Osteoblast (primary cell): ENCODE data around the gene RAD51B. TPM values are rescaled to one million over a fixed set of nuclear protein-coding genes. Genes with fewer than 3 reads are reported as not detected.
"Not testable (repeated sequence)": the region's sequence is repeated elsewhere in the genome, so short reads cannot be mapped to it uniquely, and the experiment has no call there.

Source experiments
- DNase-seq: peaks from one replicate; pipeline ENCODE4 v3.0.0; 2011; ENCODE audit warnings: low spot score, mixed read lengths; ENCODE audit not compliant: insufficient read length; ENCODE audit errors: missing footprints
- H2AFZ ChIP-seq: 2 replicates; pipeline ENCODE4 v1.6.0; 2011; ENCODE audit warnings: mild to moderate bottlenecking, low read length
- H3K27ac ChIP-seq: 2 replicates; pipeline ENCODE4 v1.5.1; 2011; ENCODE audit warnings: mild to moderate bottlenecking, low read depth, low read length, moderate library complexity
- H3K27me3 ChIP-seq: 2 replicates; pipeline ENCODE4 v1.6.0; 2012; ENCODE audit warnings: mild to moderate bottlenecking, control low read depth, inconsistent platforms, low read length, moderate library complexity; ENCODE audit not compliant: insufficient read depth
- H3K36me3 ChIP-seq: 2 replicates; pipeline ENCODE4 v1.5.1; 2011; ENCODE audit warnings: mild to moderate bottlenecking, low read length, control low read depth, moderate library complexity; ENCODE audit not compliant: insufficient read depth
- H3K4me1 ChIP-seq: 2 replicates; pipeline ENCODE4 v1.5.1; 2011; ENCODE audit warnings: mild to moderate bottlenecking, low read length, control low read depth, moderate library complexity; ENCODE audit not compliant: insufficient read depth
- H3K4me2 ChIP-seq: 2 replicates; pipeline ENCODE4 v1.6.0; 2011; ENCODE audit warnings: mild to moderate bottlenecking, low read length; ENCODE audit not compliant: insufficient read depth
- H3K4me3 ChIP-seq: fragments of 200-600 bp; sonication (generic); 3 replicates; pipeline ENCODE4 v1.5.1; 2012; ENCODE audit warnings: mild to moderate bottlenecking, low read length, inconsistent platforms; ENCODE audit not compliant: insufficient read depth
- H3K79me2 ChIP-seq: 2 replicates; pipeline ENCODE4 v1.6.0; 2012; ENCODE audit warnings: mild to moderate bottlenecking, low read length, control low read depth, inconsistent platforms; ENCODE audit not compliant: insufficient read depth
- H3K9me3 ChIP-seq: 2 replicates; pipeline ENCODE4 v1.5.1; 2011; ENCODE audit warnings: low read depth, low read length, control low read depth
- H4K20me1 ChIP-seq: 2 replicates; pipeline ENCODE4 v1.6.0; 2012; ENCODE audit warnings: mild to moderate bottlenecking, low read length, control low read depth; ENCODE audit not compliant: insufficient read depth
- total RNA-seq: library from RNA; depleted of rRNA; stranded (reverse); fragments of >200 nt; gene quantifications from 2 replicates; pipeline ENCODE4 v1.2.3, GENCODE V29; 2012
- TF ChIP-seq, protein P1 (sequence below): IDR thresholded peaks from 2 replicates; pipeline ENCODE4 v1.5.1; 2011; ENCODE audit warnings: mild to moderate bottlenecking, low read depth, low read length, moderate library complexity; ENCODE audit errors: extremely low read depth

RAD51B gene
- total RNA-seq, 1 donor = 13.8 TPM

DNA sequence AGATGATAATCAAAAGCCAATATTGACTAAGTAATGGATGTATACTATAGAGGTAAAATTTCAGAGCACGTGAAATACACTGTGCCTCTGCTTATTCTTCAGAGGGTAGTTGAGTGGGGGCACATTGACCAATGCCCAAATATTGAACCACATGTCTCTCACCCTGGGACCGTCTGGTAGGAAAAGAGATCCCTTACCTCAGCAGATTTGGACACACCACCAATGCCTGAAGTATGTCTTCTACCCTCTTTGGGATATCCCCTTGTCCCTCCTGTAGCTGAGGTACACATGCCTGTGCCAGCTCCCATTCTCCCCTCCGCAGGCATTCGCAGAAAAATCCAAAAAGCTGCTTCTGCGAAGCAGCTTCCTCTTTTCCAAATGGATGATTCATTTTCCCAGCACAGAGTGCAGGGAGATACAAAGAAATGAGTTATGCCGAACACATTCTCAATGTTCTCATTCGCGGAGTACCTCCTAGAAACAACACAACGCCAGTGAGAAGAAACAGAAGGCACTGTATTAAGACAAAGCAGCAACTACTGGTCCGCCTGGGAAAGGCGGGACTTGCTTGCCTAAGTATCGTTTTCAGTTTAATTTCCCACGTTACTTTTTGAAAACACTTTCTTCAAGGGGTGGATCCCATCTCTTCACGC is 3.9 kb upstream of the RAD51B start:
- H3K27me3 ChIP-seq = no peaks in the 10 kb centered on the region
- peaks cover 27% of the 10 kb centered on the region for H3K79me2 ChIP-seq
- peaks cover 22% of the 10 kb centered on the region for H3K4me1 ChIP-seq
- H3K27ac ChIP-seq = peak overlapping the region; percentile 85
- no peaks in the 10 kb centered on the region for H4K20me1 ChIP-seq
- no peaks in the 10 kb centered on the region for H3K9me3 ChIP-seq
- peaks cover 22% of the 10 kb centered on the region for H3K36me3 ChIP-seq
- peak overlapping the region; percentile 90 for H3K4me2 ChIP-seq
- TF ChIP-seq, protein P1, sequence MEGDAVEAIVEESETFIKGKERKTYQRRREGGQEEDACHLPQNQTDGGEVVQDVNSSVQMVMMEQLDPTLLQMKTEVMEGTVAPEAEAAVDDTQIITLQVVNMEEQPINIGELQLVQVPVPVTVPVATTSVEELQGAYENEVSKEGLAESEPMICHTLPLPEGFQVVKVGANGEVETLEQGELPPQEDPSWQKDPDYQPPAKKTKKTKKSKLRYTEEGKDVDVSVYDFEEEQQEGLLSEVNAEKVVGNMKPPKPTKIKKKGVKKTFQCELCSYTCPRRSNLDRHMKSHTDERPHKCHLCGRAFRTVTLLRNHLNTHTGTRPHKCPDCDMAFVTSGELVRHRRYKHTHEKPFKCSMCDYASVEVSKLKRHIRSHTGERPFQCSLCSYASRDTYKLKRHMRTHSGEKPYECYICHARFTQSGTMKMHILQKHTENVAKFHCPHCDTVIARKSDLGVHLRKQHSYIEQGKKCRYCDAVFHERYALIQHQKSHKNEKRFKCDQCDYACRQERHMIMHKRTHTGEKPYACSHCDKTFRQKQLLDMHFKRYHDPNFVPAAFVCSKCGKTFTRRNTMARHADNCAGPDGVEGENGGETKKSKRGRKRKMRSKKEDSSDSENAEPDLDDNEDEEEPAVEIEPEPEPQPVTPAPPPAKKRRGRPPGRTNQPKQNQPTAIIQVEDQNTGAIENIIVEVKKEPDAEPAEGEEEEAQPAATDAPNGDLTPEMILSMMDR = no peak
- peak overlapping the region; percentile 96 for H2AFZ ChIP-seq
- peak; percentile 31 for DNase-seq
- H3K4me3 ChIP-seq = peak overlapping the region; percentile 89

DNA sequence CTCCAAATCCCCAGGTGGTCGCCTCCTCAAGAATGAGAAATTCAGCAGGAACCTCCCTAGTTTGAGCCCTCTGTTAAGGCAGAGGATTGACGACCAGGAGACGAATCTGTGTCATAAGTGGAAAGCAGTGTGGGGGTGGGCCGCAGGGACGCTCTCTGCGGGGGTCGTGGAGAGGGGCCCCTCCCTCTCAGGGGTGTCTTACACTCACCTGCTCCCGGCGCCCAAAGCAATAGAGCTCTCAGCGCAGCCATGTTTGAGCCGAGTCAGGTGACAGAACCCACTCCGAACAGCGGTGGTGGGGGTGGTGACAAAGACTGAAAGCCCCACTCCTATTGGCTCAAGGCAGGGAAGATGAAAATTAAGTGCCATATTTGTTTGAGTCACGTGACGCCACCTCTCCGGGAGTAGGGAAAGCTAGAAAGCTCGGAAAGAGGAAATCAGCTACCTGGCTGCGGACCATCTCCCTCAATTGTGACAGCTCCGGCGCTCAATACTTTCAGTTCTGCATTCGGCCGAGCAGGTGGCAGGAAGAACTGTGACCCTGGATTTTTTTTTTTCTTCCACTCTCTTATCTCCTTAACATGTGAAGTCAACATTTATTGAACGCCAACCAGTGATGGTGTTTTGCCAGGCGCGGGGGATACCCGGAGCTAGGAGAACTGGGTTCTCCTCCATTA is 3.1 kb upstream of the RAD51B start, which contains the start of gene ZFYVE26:
Gene ZFYVE26, minus strand, starts transcription at position 265 of the 677 bp plus-strand sequence. CDS start 627 bp downstream, outside the sequence.
- peaks cover 25% of the 10 kb centered on the region for H3K4me1 ChIP-seq
- no peaks in the 10 kb centered on the region for H4K20me1 ChIP-seq
- TF ChIP-seq, protein P1 = no peak
- peak within 1 kb of the TSS; percentile 96 for H2AFZ ChIP-seq
- H3K4me3 ChIP-seq = peak within 1 kb of the TSS; percentile 89
- peaks cover 18% of the 10 kb centered on the region for H3K36me3 ChIP-seq
- peak within 1 kb of the TSS; percentile 85 for H3K27ac ChIP-seq
- no peaks in the 10 kb centered on the region for H3K27me3 ChIP-seq
- peak within 1 kb of the TSS; percentile 90 for H3K4me2 ChIP-seq
- H3K79me2 ChIP-seq = peaks cover 27% of the 10 kb centered on the region
- DNase-seq = peak; percentile 94
- no peaks in the 10 kb centered on the region for H3K9me3 ChIP-seq

DNA sequence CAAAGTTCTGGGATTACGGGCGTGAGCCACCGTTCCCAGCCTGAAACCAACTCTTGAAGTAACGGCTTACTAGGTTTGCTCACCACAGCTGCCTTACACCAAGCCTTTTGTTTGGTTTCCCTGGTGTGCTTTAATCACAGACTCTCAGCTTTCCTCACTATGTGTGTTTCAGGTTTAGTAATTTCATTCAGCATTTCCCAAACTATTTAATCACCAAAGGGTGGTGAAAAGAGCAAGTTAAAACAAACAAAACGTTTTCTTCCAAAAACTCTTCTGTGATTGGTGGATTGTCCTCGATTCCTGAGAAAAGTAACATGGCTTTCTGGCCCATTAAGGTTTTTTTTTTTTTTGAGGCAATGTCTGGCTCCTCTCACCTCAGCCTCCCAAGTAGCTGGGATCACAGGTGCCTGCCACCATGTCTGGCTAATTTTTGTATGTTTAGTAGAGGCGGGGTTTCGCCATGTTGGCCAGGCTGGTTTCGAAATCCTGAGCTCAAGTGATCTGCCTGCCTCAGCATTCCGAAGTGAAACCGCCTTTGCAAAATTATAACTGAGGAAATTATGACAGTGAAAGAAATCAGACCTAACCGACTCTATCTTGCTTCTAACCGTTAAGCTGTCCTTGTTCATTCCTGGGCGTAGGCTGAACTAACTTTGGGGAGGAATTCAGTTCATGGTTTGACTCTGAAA is 1.7 kb upstream of the RAD51B start:
- no peak overlapping the region for H3K27ac ChIP-seq
- no peaks in the 10 kb centered on the region for H3K27me3 ChIP-seq
- no peak overlapping the region for H3K4me3 ChIP-seq
- no peaks in the 10 kb centered on the region for H4K20me1 ChIP-seq
- H3K4me1 ChIP-seq = peaks cover 25% of the 10 kb centered on the region
- peaks cover 24% of the 10 kb centered on the region for H3K79me2 ChIP-seq
- peaks cover 10% of the 10 kb centered on the region for H3K36me3 ChIP-seq
- H3K9me3 ChIP-seq = no peaks in the 10 kb centered on the region
- no peak overlapping the region for H2AFZ ChIP-seq
- DNase-seq = no peak
- H3K4me2 ChIP-seq = no peak overlapping the region
- TF ChIP-seq, protein P1 = no peak

DNA sequence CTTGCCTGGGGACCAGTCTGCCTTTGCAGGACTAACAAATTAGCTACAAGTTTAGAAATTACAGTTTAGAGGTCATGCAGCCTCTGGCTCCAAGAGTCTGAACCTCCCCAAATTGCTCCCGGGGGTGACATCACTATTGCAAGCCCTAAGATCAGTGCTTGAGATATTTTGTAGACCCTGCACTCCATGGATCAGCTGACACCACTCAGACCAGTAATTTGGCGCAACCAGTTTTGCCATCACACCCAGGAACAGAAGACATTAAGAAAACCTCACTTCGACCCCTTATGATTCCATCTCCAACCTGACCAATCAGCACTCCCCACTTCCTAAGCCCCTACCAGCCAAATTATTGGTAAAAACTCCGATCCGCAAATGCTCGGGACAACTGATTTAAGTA is 1.1 kb upstream of the RAD51B start:
- H3K4me3 ChIP-seq, H3K27me3 ChIP-seq, H3K36me3 ChIP-seq, H3K4me2 ChIP-seq, H3K27ac ChIP-seq, DNase-seq, H2AFZ ChIP-seq, H4K20me1 ChIP-seq, H3K9me3 ChIP-seq: not testable (repeated sequence)
- Histone ChIP-seq H3K4me1 (peaks cover 25% of the 10 kb centered on the region), H3K79me2 (peaks cover 24% of the 10 kb centered on the region)
